K562 (cell line): ENCODE measurements around the gene B4GALNT4. TPM values are rescaled to one million over a fixed set of nuclear protein-coding genes. Genes with fewer than 3 reads are reported as not detected.

ENCODE experiments used
- ATAC-seq: fragments of 200-7000 bp; cut with Tn5 transposase; 3 replicates; pipeline ENCODE4 v1.9.1; 2020; ENCODE audit warnings: moderate library complexity
- BruUV-seq: library from RNA; stranded (reverse); fragments of 400-500 nt; replicated peaks from 2 replicates; lab custom pipeline; 2021; lab: Mats Ljungman, UMichigan
- CTCF ChIA-PET: fragments of 300-600 bp; formaldehyde crosslinking; extraction: SDS; loops from one replicate; lab custom pipeline; 2021; ENCODE audit warnings: low intra/inter-chr PET ratio; lab: Yijun Ruan, JAX
- POLR2A ChIA-PET: fragments of 300-600, 350-650 bp; sonication (Branson Sonifier 250); formaldehyde crosslinking; extraction: SDS; loops from one replicate; lab custom pipeline; 2021; ENCODE audit warnings: antibody characterized with exemption, inconsistent platforms; lab: Yijun Ruan, JAX
- DNase-seq, 4 experiments: peaks; one replicate each; pipeline versions ENCODE4 v3.0.0 to v3.0.0-alpha.2; 2011 to 2018; ENCODE audit warnings: low spot score in 3 of 4, mixed read lengths in 3 of 4; ENCODE audit errors: extremely low read depth in 1 of 4
- FAIRE-seq: peaks from 2 replicates; lab custom pipeline; 2011; peaks lifted over from hg19 to GRCh38; lab: Jason Lieb, UNC
- H2AFZ ChIP-seq: 2 replicates; pipeline ENCODE4 v1.6.0; 2011; ENCODE audit warnings: low read depth, low read length, control low read depth, inconsistent platforms
- H3K27ac ChIP-seq: fragments of 200-600 bp; 3 replicates; pipeline ENCODE4 v1.8.0; 2011; ENCODE audit warnings: low read depth, mild to moderate bottlenecking, control low read depth, inconsistent platforms, low read length, moderate library complexity, mixed read lengths; ENCODE audit errors: extremely low read depth
- H3K27me3 ChIP-seq, 2 experiments: fragments of 300-600 bp in 1 of 2; 2 replicates in 1 of 2; 3 replicates in 1 of 2; pipeline versions ENCODE4 v1.6.0 to v1.8.0; 2011; ENCODE audit warnings: inconsistent platforms in 2 of 2, low read length in 2 of 2, mild to moderate bottlenecking in 1 of 2, mixed read lengths in 1 of 2, moderate library complexity in 1 of 2; ENCODE audit not compliant: control insufficient read depth in 2 of 2, insufficient read depth in 2 of 2
- H3K36me3 ChIP-seq: fragments of 300-600 bp; 3 replicates; pipeline ENCODE4 v1.8.0; 2011; ENCODE audit warnings: mild to moderate bottlenecking, low read length, inconsistent platforms; ENCODE audit not compliant: control insufficient read depth, insufficient read depth
- H3K4me1 ChIP-seq, 2 experiments: fragments of 200-600 bp in 1 of 2; replicated peaks in 1 of 2; 2 replicates in 1 of 2; 3 replicates in 1 of 2; pipeline versions ENCODE4 v1.5.1 to v1.8.0; 2011; ENCODE audit warnings: inconsistent platforms in 2 of 2, low read length in 2 of 2, mild to moderate bottlenecking in 1 of 2, mixed read lengths in 1 of 2, moderate library complexity in 1 of 2; ENCODE audit not compliant: control insufficient read depth in 2 of 2, insufficient read depth in 2 of 2
- H3K4me2 ChIP-seq: 2 replicates; pipeline ENCODE4 v1.6.1; 2011; ENCODE audit warnings: low read length, control low read depth, inconsistent platforms, mixed read lengths; ENCODE audit not compliant: insufficient read depth
- H3K4me3 ChIP-seq: fragments of 200-600 bp; sonication (generic), shearing (Covaris generic); 2 replicates; pipeline ENCODE4 v1.5.1; 2016; ENCODE audit warnings: control low read depth, inconsistent platforms
- H3K79me2 ChIP-seq: fragments of 200-600 bp; 3 replicates; pipeline ENCODE4 v1.8.0; 2011; ENCODE audit warnings: low read length, inconsistent platforms; ENCODE audit not compliant: control insufficient read depth, insufficient read depth
- H3K9ac ChIP-seq, 2 experiments: 2 replicates each; pipeline versions ENCODE4 v1.6.0 to v1.6.1; 2011; ENCODE audit warnings: low read depth in 2 of 2, low read length in 2 of 2, control low read depth in 1 of 2, inconsistent platforms in 1 of 2, mild to moderate bottlenecking in 1 of 2, mixed read lengths in 1 of 2; ENCODE audit not compliant: insufficient read depth in 1 of 2
- H3K9me1 ChIP-seq: one replicate; pipeline ENCODE4 v1.6.0; 2011; ENCODE audit warnings: inconsistent platforms, mild to moderate bottlenecking, low read length, moderate library complexity; ENCODE audit not compliant: control insufficient read depth, insufficient read depth
- H3K9me3 ChIP-seq: replicated peaks from 2 replicates; pipeline ENCODE4 v1.5.1; 2011; ENCODE audit warnings: low read depth, low read length, inconsistent platforms; ENCODE audit not compliant: control insufficient read depth, insufficient read depth
- H4K20me1 ChIP-seq: replicated peaks from 2 replicates; pipeline ENCODE4 v1.6.1; 2011; ENCODE audit warnings: low read length, inconsistent platforms, mixed read lengths; ENCODE audit not compliant: control insufficient read depth, insufficient read depth
- POLR2G ChIP-seq: fragments of 200-400 bp; formaldehyde crosslinking; IDR thresholded peaks from 2 replicates; pipeline ENCODE4 v1.6.1; 2017; ENCODE audit warnings: low read depth, mild to moderate bottlenecking, antibody characterized with exemption, low read length, moderate library complexity
- WGBS: fragments of 100-300 bp; shearing (Covaris generic); methylation state at CpG from one replicate; pipeline ENCODE4 v1.1.6; 2016; ENCODE audit warnings: low coverage, mixed read lengths; ENCODE audit not compliant: insufficient coverage; ENCODE audit errors: missing lambda C conversion rate; 5-methylcytosine and 5-hydroxymethylcytosine counted together
- in situ Hi-C: fragments of 300-500 bp; cut with MboI; formaldehyde crosslinking; loops from 4 replicates; pipeline ENCODE4 v1.15.0; 2018; ENCODE audit warnings: inconsistent platforms, mixed read lengths
- intact Hi-C: fragments of 100-400 bp; cut with micrococcal nuclease; formaldehyde crosslinking; loops from 2 replicates; pipeline ENCODE4 v1.14.2; 2022
- polyA plus RNA-seq, 8 experiments: library from polyadenylated mRNA; depleted of rRNA in 4 of 8; stranded (reverse) in 5 of 8; unstranded in 3 of 8; fragments of >200 nt; fragmentation: Nextera tagmentation in 2 of 8; fragmentation: Illumina TruSeq in 1 of 8; extraction: Ambion mirVana in 2 of 8; extraction: Trizol in 1 of 8; gene quantifications; 2 replicates each; pipeline versions ENCODE4 v1.2.1 to v1.2.3, GENCODE V29; 2011 to 2014; ENCODE audit warnings: inconsistent platforms in 1 of 8, missing spikeins in 1 of 8
- total RNA-seq, 7 experiments: library from RNA; depleted of rRNA in 6 of 7; stranded (reverse); fragments of >200 nt in 6 of 7; fragmentation: Illumina TruSeq in 2 of 7; extraction: Trizol in 2 of 7; gene quantifications; 2 replicates each; pipeline versions ENCODE4 v1.2.1 to v1.2.3, GENCODE V29; 2011 to 2021; ENCODE audit warnings: low replicate concordance in 1 of 7
- TF ChIP-seq, protein P1 (sequence below): fragments of 450-650 bp; formaldehyde crosslinking; IDR thresholded peaks from 2 replicates; pipeline ENCODE4 v1.4.0; 2022; ENCODE audit warnings: missing genetic modification characterization

Gene B4GALNT4
- total and polyA plus RNA-seq, 9 of the 15 experiments (the other 6 are each of a cell fraction or from before 2014, with no cell fraction given), result 0.20 to 37.1 (median 10.8) TPM; not detected in 1

DNA sequence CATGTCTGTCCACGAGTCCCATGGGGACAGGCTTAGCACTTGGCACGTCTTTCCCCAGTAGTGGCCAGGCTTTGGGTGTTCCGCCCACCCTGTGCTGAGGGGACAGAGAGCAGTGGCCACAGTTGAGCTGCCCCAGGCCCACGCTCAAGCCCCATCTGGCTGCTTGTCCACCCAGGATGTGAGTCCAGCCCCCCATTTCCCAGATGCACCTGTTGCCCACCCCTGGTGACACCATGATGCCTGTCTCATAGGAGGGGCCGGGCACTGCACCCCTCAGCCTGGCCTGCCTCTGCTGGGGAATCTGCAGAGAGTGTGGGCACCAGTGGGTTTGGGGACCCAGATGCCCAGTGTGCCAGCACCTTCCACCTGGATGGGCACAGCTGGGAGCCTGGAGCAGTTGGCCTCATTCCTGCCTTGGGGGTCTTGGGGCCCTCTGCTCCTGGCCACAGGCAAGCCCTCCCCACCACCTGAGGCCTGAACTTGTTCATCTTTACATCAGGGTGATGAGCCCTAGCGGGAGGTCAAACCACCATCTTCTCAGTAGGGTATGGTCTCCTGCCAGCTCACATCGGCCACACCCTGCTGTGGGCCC lies 39.8 kb downstream of the B4GALNT4 start:
- H3K27ac ChIP-seq, result no peak overlapping the region
- POLR2A ChIA-PET, result interaction anchor here (0.6 to 0.7 kb wide), 2 partner anchors 98 to 202 kb away, joined by 3 to 4 read pairs; partner anchors contain the start of gene RNH1
- peaks cover 6 to 65% of the 10 kb centered on the region in 2 experiments; a peak in 3 of 5 replicates for H3K4me1 ChIP-seq
- H3K9me3 ChIP-seq, result no peaks in the 10 kb centered on the region
- intact Hi-C loops (no loop called here), in situ Hi-C loops (no loop called here)
- peaks cover 19% of the 10 kb centered on the region; the same call in 1 of the 3 replicates for H3K36me3 ChIP-seq
- H4K20me1 ChIP-seq, result no peaks in the 10 kb centered on the region
- 79% methylated on average over 6 of the region's 7 CpGs for WGBS
- H3K4me3 ChIP-seq, result no peak overlapping the region
- H3K9ac ChIP-seq, result peak overlapping the region in 1 of 2 experiments; percentile 38; a peak in 1 of 4 replicates
- H3K4me2 ChIP-seq, result no peak overlapping the region
- H3K27me3 ChIP-seq, result no peaks in the 10 kb centered on the region
- peaks cover 11% of the 10 kb centered on the region; the same call in 2 of the 3 replicates for H3K79me2 ChIP-seq
- ATAC-seq (no peak), DNase-seq (no peak), FAIRE-seq (no peak)
- no TSS peak for BruUV-seq
- no peak overlapping the region for H2AFZ ChIP-seq
- H3K9me1 ChIP-seq, result no peaks in the 10 kb centered on the region
- CTCF ChIA-PET, result no interaction called here
- TF ChIP-seq, protein P1, sequence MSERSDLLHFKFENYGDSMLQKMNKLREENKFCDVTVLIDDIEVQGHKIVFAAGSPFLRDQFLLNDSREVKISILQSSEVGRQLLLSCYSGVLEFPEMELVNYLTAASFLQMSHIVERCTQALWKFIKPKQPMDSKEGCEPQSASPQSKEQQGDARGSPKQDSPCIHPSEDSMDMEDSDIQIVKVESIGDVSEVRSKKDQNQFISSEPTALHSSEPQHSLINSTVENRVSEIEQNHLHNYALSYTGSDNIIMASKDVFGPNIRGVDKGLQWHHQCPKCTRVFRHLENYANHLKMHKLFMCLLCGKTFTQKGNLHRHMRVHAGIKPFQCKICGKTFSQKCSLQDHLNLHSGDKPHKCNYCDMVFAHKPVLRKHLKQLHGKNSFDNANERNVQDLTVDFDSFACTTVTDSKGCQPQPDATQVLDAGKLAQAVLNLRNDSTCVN (CRISPR knock-in tag), result no peak
- 0 out of 2 replicates have a peak, but pooled peaks have one; percentile 6 for TF ChIP-seq POLR2G
